Measurements from ENCODE around the gene TRIM47.

GRCh38 chr17:75898791-75899190 is 20.4 kb upstream of the TRIM47 start:
- no peak for TF ChIP-seq CTCF (IDR thresholded peaks at IDR 0.05; ENCODE audit: insufficient read depth, low read length, poor library complexity, severe bottlenecking)
- no peak for TF ChIP-seq EZH2phosphoT487 (conservative IDR thresholded peaks at IDR 0.05; ENCODE audit: low read length)

Data from SU-DHL-6 (cell line).